GM19395 (cell line): ENCODE results near the gene OSBPL3.

ENCODE experiments used
- ATAC-seq: cut with Tn5 transposase; IDR thresholded peaks from one replicate; pipeline ENCODE4 v1.9.1; 2021; ENCODE audit warnings: mild to moderate bottlenecking, moderate library complexity; ENCODE audit not compliant: unreplicated experiment

OSBPL3 gene

GRCh38 chr7:24835643-24836042, 144.3 kb downstream of the OSBPL3 start:
- peak; percentile 9 for ATAC-seq

GRCh38 chr7:24834128-24834798, 145.7 kb downstream of the OSBPL3 start:
- peak; percentile 40 for ATAC-seq

- no peak for ATAC-seq
Measured at GRCh38 chr7:24833549-24833948, 146.4 kb downstream of the OSBPL3 start.

- ATAC-seq: no peak
Measured at GRCh38 chr7:24831240-24831639, 148.7 kb downstream of the OSBPL3 start.

GRCh38 chr7:24830440-24831050, 149.4 kb downstream of the OSBPL3 start:
- no peak for ATAC-seq

GRCh38 chr7:24829787-24830186, 150.2 kb downstream of the OSBPL3 start:
- no peak for ATAC-seq

- no peak for ATAC-seq
Measured at GRCh38 chr7:24828891-24829661, 150.9 kb downstream of the OSBPL3 start.

- ATAC-seq: no peak
Measured at GRCh38 chr7:24827589-24827988, 152.4 kb downstream of the OSBPL3 start.

- no peak for ATAC-seq
Measured at GRCh38 chr7:24827027-24827426, 153.0 kb downstream of the OSBPL3 start.

- no peak for ATAC-seq
Measured at GRCh38 chr7:24826662-24827020, 153.3 kb downstream of the OSBPL3 start.

GRCh38 chr7:24825931-24826661, 153.9 kb downstream of the OSBPL3 start:
- ATAC-seq: no peak

- no peak for ATAC-seq
Measured at GRCh38 chr7:24825381-24825794, 154.6 kb downstream of the OSBPL3 start.

GRCh38 chr7:24824896-24825295, 155.1 kb downstream of the OSBPL3 start:
- ATAC-seq: no peak

- no peak for ATAC-seq
Measured at GRCh38 chr7:24824400-24824799, 155.6 kb downstream of the OSBPL3 start.

- ATAC-seq: no peak
Measured at GRCh38 chr7:24821754-24822054, 158.3 kb downstream of the OSBPL3 start.

GRCh38 chr7:24821045-24821753, 158.8 kb downstream of the OSBPL3 start:
- peak; percentile 85 for ATAC-seq

GRCh38 chr7:24820730-24821044, 159.3 kb downstream of the OSBPL3 start:
- ATAC-seq: no peak

GRCh38 chr7:24819916-24820689, 159.9 kb downstream of the OSBPL3 start:
- peak; percentile 66 for ATAC-seq

GRCh38 chr7:24817339-24817738, 162.6 kb downstream of the OSBPL3 start:
- ATAC-seq: no peak

- ATAC-seq: no peak
Measured at GRCh38 chr7:24816868-24817267, 163.1 kb downstream of the OSBPL3 start.
